ENCODE data around the gene GABRE. TPM values are rescaled to one million over a fixed set of nuclear protein-coding genes. Genes with fewer than 3 reads are reported as not detected.

GABRE gene
- polyA plus RNA-seq, 2 of the 4 experiments (the other 2 are of a cell fraction): 60.7 to 92.4 TPM

DNA sequence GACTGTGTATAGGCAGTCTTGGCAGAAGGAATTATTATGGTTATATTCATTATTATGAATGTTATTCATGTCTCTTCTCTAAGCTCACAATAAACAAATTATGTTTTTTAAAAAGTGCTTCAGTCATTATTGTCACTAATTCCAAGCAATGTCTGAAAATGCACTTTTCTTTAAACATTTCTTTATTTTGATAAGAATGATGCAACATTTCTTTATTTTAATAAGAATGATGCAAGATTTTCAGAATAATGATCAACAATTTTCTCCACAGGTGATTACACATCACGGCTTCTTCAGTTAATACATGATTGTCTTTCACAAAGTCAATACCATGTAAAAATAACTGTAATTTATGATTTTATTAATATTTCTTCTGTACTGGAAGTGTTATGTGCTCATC is 39.1 kb downstream of the GABRE start:
- H3K4me1 ChIP-seq: no peaks in the 10 kb centered on the region
- H3K27ac ChIP-seq: no peak overlapping the region
- no peaks in the 10 kb centered on the region for H3K9me3 ChIP-seq
- POLR2A ChIA-PET: no interaction called here
- TF ChIP-seq RCOR1 (IDR thresholded peaks at IDR 0.05; ENCODE audit: low read depth, low read length) (no peak), NR3C1 (IDR thresholded peaks at IDR 0.05) (no peak), HDAC2 (IDR thresholded peaks at IDR 0.05) (no peak)
- TF ChIP-seq, protein P1, sequence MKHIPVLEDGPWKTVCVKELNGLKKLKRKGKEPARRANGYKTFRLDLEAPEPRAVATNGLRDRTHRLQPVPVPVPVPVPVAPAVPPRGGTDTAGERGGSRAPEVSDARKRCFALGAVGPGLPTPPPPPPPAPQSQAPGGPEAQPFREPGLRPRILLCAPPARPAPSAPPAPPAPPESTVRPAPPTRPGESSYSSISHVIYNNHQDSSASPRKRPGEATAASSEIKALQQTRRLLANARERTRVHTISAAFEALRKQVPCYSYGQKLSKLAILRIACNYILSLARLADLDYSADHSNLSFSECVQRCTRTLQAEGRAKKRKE (CRISPR knock-in tag; IDR thresholded peaks at IDR 0.05; ENCODE audit: low read depth): no peak
- TF ChIP-seq, protein P2, sequence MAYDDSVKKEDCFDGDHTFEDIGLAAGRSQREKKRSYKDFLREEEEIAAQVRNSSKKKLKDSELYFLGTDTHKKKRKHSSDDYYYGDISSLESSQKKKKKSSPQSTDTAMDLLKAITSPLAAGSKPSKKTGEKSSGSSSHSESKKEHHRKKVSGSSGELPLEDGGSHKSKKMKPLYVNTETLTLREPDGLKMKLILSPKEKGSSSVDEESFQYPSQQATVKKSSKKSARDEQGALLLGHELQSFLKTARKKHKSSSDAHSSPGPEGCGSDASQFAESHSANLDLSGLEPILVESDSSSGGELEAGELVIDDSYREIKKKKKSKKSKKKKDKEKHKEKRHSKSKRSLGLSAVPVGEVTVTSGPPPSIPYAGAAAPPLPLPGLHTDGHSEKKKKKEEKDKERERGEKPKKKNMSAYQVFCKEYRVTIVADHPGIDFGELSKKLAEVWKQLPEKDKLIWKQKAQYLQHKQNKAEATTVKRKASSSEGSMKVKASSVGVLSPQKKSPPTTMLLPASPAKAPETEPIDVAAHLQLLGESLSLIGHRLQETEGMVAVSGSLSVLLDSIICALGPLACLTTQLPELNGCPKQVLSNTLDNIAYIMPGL (CRISPR knock-in tag; IDR thresholded peaks at IDR 0.05; ENCODE audit: borderline replicate concordance): no peak
- peak; percentile 63 for FAIRE-seq
- 89% methylated on average over 1 of the region's 1 CpG for WGBS (ENCODE audit: missing lambda C conversion rate)
- DNase-seq (ENCODE audit: low read depth in 1 of 2, low spot score in 1 of 2): no peak
- no peak overlapping the region for H3K4me2 ChIP-seq
- ATAC-seq: no peak
- CTCF ChIA-PET: no interaction called here
- H3K4me3 ChIP-seq: no peak overlapping the region

DNA sequence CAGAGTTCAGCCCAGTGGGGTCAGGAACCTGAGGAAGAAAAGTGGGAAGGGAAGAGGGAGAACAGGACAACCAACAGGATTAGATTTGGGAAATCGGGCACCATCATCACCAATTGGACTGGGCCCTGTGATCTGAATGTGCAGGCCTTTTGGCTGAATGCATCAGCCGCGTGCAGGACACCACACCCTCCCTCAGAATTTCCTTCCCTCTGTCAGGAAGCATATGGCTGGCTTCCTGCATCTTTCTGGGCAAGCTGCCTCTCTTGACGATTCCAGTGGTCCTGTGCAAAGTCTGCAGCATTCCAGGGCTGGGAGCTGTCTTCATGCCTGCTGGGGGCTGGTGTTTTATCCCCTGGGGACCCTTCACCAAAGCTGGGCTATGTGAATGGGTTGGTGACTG is 45.4 kb downstream of the GABRE start:
- DNase-seq (ENCODE audit: low read depth in 1 of 2, low spot score in 1 of 2) (no peak), FAIRE-seq (no peak), ATAC-seq (no peak)
- Histone ChIP-seq H3K4me2 (no peak overlapping the region), H3K9me3 (no peaks in the 10 kb centered on the region), H3K4me3 (no peak overlapping the region), H3K27ac (no peak overlapping the region; a peak in 1 of 6 replicates), H3K4me1 (no peaks in the 10 kb centered on the region)
- ChIA-PET POLR2A (no interaction called here), CTCF (no interaction called here)
- TF ChIP-seq, protein P3, sequence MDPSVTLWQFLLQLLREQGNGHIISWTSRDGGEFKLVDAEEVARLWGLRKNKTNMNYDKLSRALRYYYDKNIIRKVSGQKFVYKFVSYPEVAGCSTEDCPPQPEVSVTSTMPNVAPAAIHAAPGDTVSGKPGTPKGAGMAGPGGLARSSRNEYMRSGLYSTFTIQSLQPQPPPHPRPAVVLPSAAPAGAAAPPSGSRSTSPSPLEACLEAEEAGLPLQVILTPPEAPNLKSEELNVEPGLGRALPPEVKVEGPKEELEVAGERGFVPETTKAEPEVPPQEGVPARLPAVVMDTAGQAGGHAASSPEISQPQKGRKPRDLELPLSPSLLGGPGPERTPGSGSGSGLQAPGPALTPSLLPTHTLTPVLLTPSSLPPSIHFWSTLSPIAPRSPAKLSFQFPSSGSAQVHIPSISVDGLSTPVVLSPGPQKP (IDR thresholded peaks at IDR 0.05; ENCODE audit: low read depth, low read length): no peak
- no peak for TF ChIP-seq ZFP36 (IDR thresholded peaks at IDR 0.05; ENCODE audit: borderline replicate concordance, partially characterized antibody)
- TF ChIP-seq POLR2A (IDR thresholded peaks at IDR 0.05; ENCODE audit: low read length): no peak
- no peak for TF ChIP-seq HEYL (CRISPR knock-in tag; IDR thresholded peaks at IDR 0.05)
- TF ChIP-seq KDM1A (IDR thresholded peaks at IDR 0.05; ENCODE audit: low read depth): no peak
- no peak for TF ChIP-seq MYC (IDR thresholded peaks at IDR 0.05; ENCODE audit: borderline replicate concordance, low read length)
- TF ChIP-seq RARB (CRISPR knock-in tag; IDR thresholded peaks at IDR 0.05): no peak
- TF ChIP-seq HOXB5 (CRISPR knock-in tag; IDR thresholded peaks at IDR 0.05): no peak
- TF ChIP-seq HDAC2 (IDR thresholded peaks at IDR 0.05): no peak
- TF ChIP-seq CBX8 (IDR thresholded peaks at IDR 0.05): no peak
- TF ChIP-seq NR3C1 (IDR thresholded peaks at IDR 0.05): no peak
- no peak for TF ChIP-seq HOXA7 (CRISPR knock-in tag; IDR thresholded peaks at IDR 0.05)
- no peak for TF ChIP-seq PHF8 (IDR thresholded peaks at IDR 0.05; ENCODE audit: borderline replicate concordance, low read depth)
- TF ChIP-seq, protein P1 (CRISPR knock-in tag; IDR thresholded peaks at IDR 0.05; ENCODE audit: low read depth): no peak
- no peak for TF ChIP-seq ZC3H11A (IDR thresholded peaks at IDR 0.05)
- TF ChIP-seq TFCP2L1 (CRISPR knock-in tag; IDR thresholded peaks at IDR 0.05): no peak
- TF ChIP-seq, protein P2 (CRISPR knock-in tag; IDR thresholded peaks at IDR 0.05; ENCODE audit: borderline replicate concordance): no peak
- 22% methylated on average over 4 of the region's 4 CpGs for WGBS (ENCODE audit: missing lambda C conversion rate)
